ENCODE results near the gene CENPW. TPM values are rescaled to one million over a fixed set of nuclear protein-coding genes. Genes with fewer than 3 reads are reported as not detected.

CENPW gene
- total RNA-seq, 2 experiments from 2014 or later: 66.5 to 73.8 TPM

DNA sequence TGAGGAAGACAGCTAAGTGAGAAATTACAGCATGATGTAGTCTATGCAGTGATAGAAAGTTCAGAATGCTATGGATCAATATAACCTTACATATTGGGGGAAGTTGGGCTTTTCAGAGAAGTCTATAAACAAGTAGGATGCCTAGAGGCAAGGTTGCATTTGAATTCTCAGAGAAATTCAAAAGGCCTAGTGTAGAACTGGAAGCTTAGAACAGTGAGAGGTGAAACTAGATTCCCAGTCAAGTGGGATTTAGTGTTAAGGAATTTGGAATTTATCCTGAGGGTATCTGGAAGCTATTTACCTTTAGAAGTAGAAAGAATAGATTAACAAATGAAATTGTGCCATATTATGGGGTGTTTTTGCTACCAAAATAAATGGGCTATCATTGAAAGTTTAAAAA is 4.3 kb downstream of the CENPW start:
- no peak for ATAC-seq
- no peak overlapping the region for H3K27ac Mint-ChIP-seq
- H3K4me1 Mint-ChIP-seq: peaks cover 28% of the 10 kb centered on the region
- H3K36me3 Mint-ChIP-seq: peaks cover 7% of the 10 kb centered on the region
- H3K4me3 Mint-ChIP-seq: no peak overlapping the region
- no peaks in the 10 kb centered on the region for H3K9me3 Mint-ChIP-seq (ENCODE audit: low read depth)
- CTCF ChIA-PET: no interaction called here
- no peak for DNase-seq
- no peaks in the 10 kb centered on the region for H3K27me3 Mint-ChIP-seq

DNA sequence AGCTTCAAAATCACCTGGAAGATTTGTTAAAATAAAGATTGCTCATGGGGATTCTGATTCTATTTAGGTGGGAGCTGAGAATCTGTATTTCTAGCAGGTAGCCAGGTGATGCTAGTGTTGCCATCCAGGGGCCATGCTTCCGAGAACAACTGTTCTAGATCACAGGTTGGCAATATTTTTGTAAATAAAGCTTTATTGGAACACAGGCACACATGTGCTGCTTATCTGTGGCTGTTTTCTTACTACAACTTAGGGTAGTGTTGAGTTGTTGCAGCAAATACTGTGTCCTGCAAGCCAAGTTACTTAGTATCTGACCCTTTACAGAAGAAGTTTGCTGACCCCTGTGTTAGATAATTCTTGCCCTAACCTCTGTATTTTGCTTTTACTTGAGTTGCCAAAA is 12.0 kb downstream of the CENPW start:
- no peaks in the 10 kb centered on the region for H3K27me3 Mint-ChIP-seq
- CTCF ChIA-PET: interaction anchor here (0.9 kb wide), 1 partner anchor 9 kb away, joined by 3 read pairs; no protein-coding TSS in a partner anchor

DNA sequence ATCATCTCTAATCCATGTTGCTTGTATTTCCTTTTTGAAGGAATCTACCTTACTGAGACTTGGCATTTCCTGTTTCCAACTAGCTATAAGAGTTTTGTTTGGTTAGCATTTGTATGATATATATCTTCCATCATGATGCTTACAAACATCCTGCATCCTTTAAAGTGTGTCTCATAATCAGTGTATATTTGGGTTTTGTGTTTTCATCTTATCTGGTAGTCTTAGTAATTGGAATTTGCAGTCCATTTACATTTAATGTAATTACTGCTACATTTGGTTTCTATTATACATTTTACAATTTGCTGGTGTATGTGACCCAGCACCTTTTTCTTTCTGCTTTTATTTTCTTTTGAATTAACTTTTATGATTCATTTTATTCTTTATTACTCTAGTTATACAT is 12.6 kb downstream of the CENPW start:
- H3K27ac Mint-ChIP-seq: no peak overlapping the region
- CTCF ChIA-PET: interaction anchor here (0.9 kb wide), 1 partner anchor 8 kb away, joined by 3 read pairs; no protein-coding TSS in a partner anchor
- no peaks in the 10 kb centered on the region for H3K27me3 Mint-ChIP-seq
- H3K9me3 Mint-ChIP-seq (ENCODE audit: low read depth): no peaks in the 10 kb centered on the region
- DNase-seq (no peak), ATAC-seq (no peak)
- H3K36me3 Mint-ChIP-seq: peaks cover 11% of the 10 kb centered on the region
- peaks cover 7% of the 10 kb centered on the region for H3K4me1 Mint-ChIP-seq
- no peak overlapping the region for H3K4me3 Mint-ChIP-seq

More for the DNA sequence above, 12.0 kb downstream of the CENPW start:
- Mint-ChIP-seq H3K36me3 (peaks cover 12% of the 10 kb centered on the region), H3K4me3 (no peak overlapping the region), H3K27ac (no peak overlapping the region), H3K4me1 (peaks cover 7% of the 10 kb centered on the region), H3K9me3 (ENCODE audit: low read depth) (no peaks in the 10 kb centered on the region)
- no peak for DNase-seq
- ATAC-seq: no peak

DNA sequence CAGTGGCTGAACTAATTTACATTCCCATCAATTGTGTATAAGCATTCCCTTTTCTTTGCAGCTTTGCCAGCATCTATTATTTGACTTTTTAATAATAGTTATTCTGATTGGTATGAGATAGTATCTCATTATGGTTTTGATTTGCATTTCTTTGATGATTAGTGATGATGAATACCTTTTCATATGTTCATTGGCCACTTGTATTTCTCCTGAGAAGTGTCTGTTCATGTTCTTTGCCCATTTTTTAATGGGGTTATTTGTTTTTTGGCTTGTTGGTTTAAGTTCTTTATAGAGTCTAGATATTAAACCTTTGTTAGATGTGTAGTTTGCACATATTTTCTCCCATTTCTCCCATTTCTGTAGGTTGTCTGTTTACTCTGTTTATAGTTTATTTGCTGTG is 16.6 kb downstream of the CENPW start:
- Mint-ChIP-seq H3K36me3 (peaks cover 21% of the 10 kb centered on the region), H3K27me3 (no peaks in the 10 kb centered on the region), H3K4me3 (no peak overlapping the region), H3K27ac (no peak overlapping the region), H3K4me1 (peaks cover 7% of the 10 kb centered on the region), H3K9me3 (ENCODE audit: low read depth) (peaks cover 3% of the 10 kb centered on the region)
- no peak for DNase-seq
- CTCF ChIA-PET: no interaction called here
- ATAC-seq: no peak

DNA sequence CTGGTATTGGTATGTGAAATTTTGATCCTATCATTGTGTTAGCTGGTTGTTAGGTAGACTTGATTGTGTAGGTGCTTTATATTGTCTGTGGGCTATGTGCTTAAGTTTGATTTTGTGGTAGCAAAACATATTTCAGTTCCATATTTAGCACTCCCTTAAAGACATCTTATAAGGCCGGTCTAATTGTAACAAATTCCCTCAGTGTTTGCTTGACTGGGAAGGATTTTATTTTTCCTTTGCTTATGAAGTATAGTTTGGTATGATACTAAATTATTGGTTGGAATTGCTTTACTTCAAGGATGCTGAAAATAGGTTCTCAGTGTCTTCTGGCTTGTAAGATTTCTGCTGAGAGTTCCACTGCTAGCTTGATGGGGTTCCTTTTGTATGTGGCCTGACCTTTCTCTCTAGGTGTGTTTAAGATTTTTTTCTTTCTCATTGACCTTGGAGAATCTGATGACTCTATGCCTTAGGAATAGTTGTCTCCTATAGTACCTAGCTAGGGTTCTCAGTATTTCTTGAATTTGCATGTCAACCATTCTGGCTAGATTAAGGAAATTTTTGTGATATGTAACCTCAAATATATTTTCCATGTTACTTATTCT is 20.1 kb downstream of the CENPW start:
- CTCF ChIA-PET: interaction anchor here (1.1 to 1.3 kb wide), 3 partner anchors 8 to 830 kb away, joined by 3 to 5 read pairs (median 3); partner anchors contain the start of gene CENPW

DNA sequence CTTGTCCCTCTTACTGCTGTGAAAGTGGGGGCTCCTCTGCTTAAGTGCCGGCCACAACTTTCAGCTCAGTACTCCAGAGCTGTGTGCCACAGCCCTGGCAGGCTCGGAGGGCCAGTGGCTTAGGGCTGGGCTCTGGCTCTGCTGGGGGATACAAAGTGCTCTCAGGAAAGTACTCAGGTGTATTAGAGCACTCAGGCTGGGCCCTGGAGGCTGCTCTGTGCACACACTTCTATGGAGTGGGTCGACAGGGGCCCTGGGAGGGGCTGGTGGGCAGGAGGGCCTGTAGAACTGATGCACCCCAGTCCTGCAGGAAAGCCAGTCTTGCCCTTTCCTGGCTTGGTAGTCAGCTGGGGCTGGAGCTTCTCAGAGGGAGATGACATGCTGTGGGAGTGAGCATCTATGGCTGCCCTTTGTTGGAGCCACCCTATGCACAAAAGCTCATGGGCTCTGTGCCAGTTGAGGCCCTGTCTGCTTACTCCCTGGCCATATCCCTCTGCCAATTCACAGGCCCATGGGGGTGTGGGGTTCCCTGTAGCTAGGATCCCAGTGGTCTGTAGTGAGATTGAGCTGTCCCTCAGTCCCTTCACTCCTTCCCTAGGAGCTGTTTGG is 22.0 kb downstream of the CENPW start:
- Mint-ChIP-seq H3K36me3 (peaks cover 19% of the 10 kb centered on the region), H3K9me3 (ENCODE audit: low read depth) (peaks cover 3% of the 10 kb centered on the region), H3K4me3 (no peak overlapping the region), H3K27ac (no peak overlapping the region), H3K27me3 (no peaks in the 10 kb centered on the region), H3K4me1 (no peaks in the 10 kb centered on the region)
- ATAC-seq (no peak), DNase-seq (no peak)
- CTCF ChIA-PET: interaction anchor here (1.1 to 1.2 kb wide), 3 partner anchors 13 to 21 kb away, joined by 3 to 5 read pairs (median 3); no protein-coding TSS in a partner anchor

More for the DNA sequence above, 20.1 kb downstream of the CENPW start:
- peaks cover 21% of the 10 kb centered on the region for H3K36me3 Mint-ChIP-seq
- H3K27me3 Mint-ChIP-seq: no peaks in the 10 kb centered on the region
- ATAC-seq: no peak
- H3K27ac Mint-ChIP-seq: no peak overlapping the region
- no peak overlapping the region for H3K4me3 Mint-ChIP-seq
- peaks cover 3% of the 10 kb centered on the region for H3K9me3 Mint-ChIP-seq (ENCODE audit: low read depth)
- no peaks in the 10 kb centered on the region for H3K4me1 Mint-ChIP-seq
- no peak for DNase-seq

DNA sequence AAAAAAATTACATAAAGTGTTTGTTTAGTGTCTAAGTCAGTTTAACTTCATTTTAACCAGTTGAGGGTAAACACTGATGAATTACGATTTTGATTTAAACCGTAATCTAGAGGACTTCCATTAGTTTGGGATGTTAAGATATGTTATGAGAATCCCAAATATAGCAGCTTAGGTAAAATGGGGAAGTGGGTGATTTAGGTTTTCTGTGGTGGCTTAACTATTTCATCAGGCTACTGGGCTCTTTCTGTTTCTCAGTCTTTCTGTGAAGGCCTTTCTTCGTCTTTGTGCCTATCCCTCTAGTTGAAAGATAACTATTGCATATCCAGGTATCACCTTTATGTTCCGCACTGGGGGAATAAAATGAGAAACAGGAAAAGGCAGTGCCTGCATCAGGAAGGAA is 27.9 kb downstream of the CENPW start:
- no peak for DNase-seq
- H3K4me3 Mint-ChIP-seq: no peak overlapping the region
- no peaks in the 10 kb centered on the region for H3K27me3 Mint-ChIP-seq
- H3K27ac Mint-ChIP-seq: no peak overlapping the region
- H3K4me1 Mint-ChIP-seq: no peaks in the 10 kb centered on the region
- CTCF ChIA-PET: no interaction called here
- H3K36me3 Mint-ChIP-seq: peaks cover 3% of the 10 kb centered on the region
- no peaks in the 10 kb centered on the region for H3K9me3 Mint-ChIP-seq (ENCODE audit: low read depth)
- no peak for ATAC-seq

DNA sequence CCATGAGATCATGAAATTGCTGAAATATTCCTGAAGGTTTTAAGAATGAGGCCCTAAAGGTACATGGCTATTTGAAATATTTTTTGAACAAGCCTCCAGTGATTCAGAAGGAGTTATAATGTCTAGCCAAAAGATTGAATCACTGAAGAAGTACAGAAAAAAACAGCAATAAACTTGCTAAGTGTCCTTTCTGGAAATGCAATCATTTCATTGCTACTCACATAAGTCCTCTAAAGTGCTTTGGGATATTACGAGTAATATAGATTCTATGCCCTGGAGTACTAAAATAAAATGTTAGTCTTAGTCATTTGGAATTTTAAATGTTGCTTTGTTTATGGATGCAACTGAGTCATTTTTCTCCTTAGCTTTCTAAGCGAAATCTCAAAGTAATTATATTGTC is 32.7 kb downstream of the CENPW start:
- no peaks in the 10 kb centered on the region for H3K9me3 Mint-ChIP-seq (ENCODE audit: low read depth)
- ATAC-seq (no peak), DNase-seq (no peak)
- CTCF ChIA-PET: no interaction called here
- no peak overlapping the region for H3K27ac Mint-ChIP-seq
- H3K36me3 Mint-ChIP-seq: no peaks in the 10 kb centered on the region
- H3K27me3 Mint-ChIP-seq: no peaks in the 10 kb centered on the region
- H3K4me1 Mint-ChIP-seq: no peaks in the 10 kb centered on the region
- no peak overlapping the region for H3K4me3 Mint-ChIP-seq

DNA sequence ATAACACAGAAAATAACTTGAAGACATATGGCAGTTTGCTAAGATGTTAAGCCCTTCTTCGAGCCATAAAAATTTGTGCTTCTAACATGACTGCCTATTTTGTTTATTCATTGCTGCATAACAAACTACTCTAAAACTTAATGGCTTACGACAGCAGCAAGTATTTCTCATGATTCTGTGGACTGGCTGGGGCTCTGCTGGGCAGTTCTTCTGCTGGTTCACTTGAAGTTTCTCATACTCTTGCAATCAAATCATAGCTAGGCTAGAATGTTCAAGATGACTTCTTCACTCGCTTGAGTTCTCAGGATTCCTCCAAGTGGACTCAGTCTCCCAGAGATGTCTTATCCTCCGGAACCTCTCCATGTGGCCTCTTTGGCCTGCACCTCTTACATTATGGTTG is 33.4 kb downstream of the CENPW start:
- CTCF ChIA-PET: no interaction called here
- no peaks in the 10 kb centered on the region for H3K36me3 Mint-ChIP-seq

DNA sequence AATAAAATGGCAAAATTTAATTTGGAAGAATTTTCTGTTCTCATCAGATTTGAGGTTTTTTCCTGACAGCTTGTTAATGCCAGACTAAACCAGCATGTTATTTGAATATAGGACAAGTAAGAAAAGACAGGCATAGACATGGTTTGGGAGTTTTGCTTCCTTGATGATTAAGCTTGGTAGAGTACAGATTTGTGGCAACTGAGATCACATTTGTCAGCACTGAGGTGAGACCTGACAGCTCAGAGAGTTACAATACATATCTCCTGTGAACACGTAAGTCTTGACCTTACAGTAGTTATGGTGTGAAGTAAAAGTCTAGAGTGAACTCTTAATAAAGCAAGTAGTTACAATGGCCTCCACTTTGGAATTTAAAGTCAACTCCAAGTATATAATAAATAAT is 34.5 kb downstream of the CENPW start:
- DNase-seq (no peak), ATAC-seq (no peak)
- Mint-ChIP-seq H3K9me3 (ENCODE audit: low read depth) (no peaks in the 10 kb centered on the region), H3K36me3 (no peaks in the 10 kb centered on the region), H3K4me1 (no peaks in the 10 kb centered on the region), H3K4me3 (no peak overlapping the region), H3K27me3 (no peaks in the 10 kb centered on the region), H3K27ac (no peak overlapping the region)
- CTCF ChIA-PET: interaction anchor here (1.6 kb wide), 1 partner anchor 13 kb away, joined by 5 read pairs; no protein-coding TSS in a partner anchor

More for the DNA sequence above, 33.4 kb downstream of the CENPW start:
- DNase-seq (no peak), ATAC-seq (no peak)
- Mint-ChIP-seq H3K4me1 (no peaks in the 10 kb centered on the region), H3K4me3 (no peak overlapping the region), H3K27ac (no peak overlapping the region), H3K27me3 (no peaks in the 10 kb centered on the region), H3K9me3 (ENCODE audit: low read depth) (no peaks in the 10 kb centered on the region)

DNA sequence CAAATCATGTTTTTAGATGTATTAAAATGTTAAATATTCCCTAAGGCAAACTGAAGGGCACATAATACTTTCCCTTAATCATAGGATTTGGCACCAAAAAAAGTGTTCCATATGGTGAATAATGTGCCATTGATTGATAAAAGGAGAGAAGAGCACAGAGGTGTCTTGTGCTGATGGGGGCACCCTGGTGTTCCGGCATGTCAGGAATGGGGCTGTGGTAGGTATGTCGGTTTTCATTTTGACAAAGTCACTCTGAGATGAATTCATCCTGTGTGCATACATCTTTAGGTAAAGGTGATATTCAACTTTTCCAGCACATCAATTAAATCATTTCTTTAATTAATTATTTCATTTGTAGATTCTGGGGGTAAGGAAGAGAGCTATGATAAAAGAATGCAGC is 36.8 kb downstream of the CENPW start:
- ATAC-seq: no peak
- DNase-seq: no peak
- H3K36me3 Mint-ChIP-seq: no peaks in the 10 kb centered on the region
- H3K27me3 Mint-ChIP-seq: no peaks in the 10 kb centered on the region
- peaks cover 5% of the 10 kb centered on the region for H3K9me3 Mint-ChIP-seq (ENCODE audit: low read depth)
- H3K4me3 Mint-ChIP-seq: no peak overlapping the region
- H3K27ac Mint-ChIP-seq: no peak overlapping the region
- no peaks in the 10 kb centered on the region for H3K4me1 Mint-ChIP-seq
- CTCF ChIA-PET: no interaction called here

DNA sequence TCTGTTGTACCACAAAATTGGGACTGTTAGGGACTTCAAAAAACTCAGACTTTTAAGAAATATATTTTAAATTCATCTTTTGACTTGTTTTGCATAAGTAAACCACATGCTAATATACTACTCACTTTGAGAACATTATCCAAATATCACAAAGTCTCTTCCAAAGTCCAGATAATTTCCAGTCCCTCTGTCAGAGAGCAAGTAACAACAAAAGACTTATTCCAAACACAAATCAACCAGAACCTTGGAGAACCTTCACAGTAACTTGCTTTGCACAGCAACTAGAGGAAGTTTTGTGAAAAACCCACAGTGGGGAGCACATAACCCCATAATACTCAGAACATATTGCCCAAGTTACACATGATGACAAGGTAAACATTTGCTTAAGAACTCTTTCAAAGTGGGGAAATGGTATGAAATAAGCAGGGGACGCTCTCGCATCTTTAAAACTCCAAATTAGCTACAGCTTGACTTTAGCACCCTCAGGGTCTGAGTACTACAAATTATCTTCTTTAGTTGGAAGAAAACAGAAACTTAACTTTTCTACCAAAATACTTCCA is 37.8 kb downstream of the CENPW start:
- H3K4me3 Mint-ChIP-seq: no peak overlapping the region
- H3K4me1 Mint-ChIP-seq: no peaks in the 10 kb centered on the region
- peaks cover 5% of the 10 kb centered on the region for H3K9me3 Mint-ChIP-seq (ENCODE audit: low read depth)
- H3K36me3 Mint-ChIP-seq: no peaks in the 10 kb centered on the region
- no peak overlapping the region for H3K27ac Mint-ChIP-seq
- ATAC-seq (no peak), DNase-seq (no peak)
- no peaks in the 10 kb centered on the region for H3K27me3 Mint-ChIP-seq
- CTCF ChIA-PET: no interaction called here

DNA sequence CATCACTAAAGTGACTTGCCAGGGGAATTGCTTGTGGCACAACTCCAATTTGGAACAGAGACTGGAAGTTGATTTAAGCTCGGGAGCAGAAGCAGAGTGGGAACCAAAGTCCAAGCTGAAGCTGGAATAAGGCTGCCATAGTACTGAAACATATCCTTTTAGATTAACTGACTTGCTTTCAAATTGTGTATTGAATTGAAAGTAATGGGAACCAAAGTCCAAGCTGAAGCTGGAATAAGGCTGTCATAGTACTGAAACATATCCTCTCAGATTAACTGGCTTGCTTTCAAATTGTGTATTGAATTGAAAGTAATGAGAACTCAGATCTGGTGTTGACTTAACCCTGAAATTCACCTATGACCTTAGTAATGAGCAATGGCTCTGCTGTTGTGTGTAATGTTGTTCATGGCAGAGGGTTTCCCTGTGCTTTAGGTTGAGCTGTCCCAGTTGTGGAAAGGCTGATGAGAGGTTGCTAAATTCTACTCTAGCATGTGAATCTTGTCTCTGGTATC is 40.2 kb downstream of the CENPW start:
- Mint-ChIP-seq H3K27ac (no peak overlapping the region), H3K4me3 (no peak overlapping the region), H3K36me3 (no peaks in the 10 kb centered on the region), H3K27me3 (no peaks in the 10 kb centered on the region), H3K9me3 (ENCODE audit: low read depth) (peaks cover 11% of the 10 kb centered on the region), H3K4me1 (no peaks in the 10 kb centered on the region)
- ATAC-seq (no peak), DNase-seq (no peak)
- CTCF ChIA-PET: no interaction called here

DNA sequence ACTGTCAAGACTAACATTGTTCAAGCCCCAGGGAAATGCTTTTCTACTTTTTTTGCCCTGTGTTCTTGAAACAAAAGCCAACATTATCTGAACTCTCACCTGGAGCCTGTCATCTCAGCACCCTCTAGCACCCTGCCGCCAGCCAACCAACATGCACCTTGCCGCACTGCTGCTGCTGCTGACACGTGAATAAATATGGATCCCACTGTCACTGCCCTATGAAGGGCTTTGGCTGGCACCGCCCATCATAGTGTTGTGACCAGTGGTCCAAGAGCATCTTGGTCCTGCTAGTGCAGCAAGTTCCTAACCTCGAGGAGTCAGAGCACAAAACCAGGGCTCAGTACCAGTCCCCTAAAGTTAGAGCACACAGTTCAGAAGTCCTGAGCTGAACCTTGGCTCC is 41.6 kb downstream of the CENPW start:
- Mint-ChIP-seq H3K27me3 (no peaks in the 10 kb centered on the region), H3K4me3 (no peak overlapping the region), H3K4me1 (no peaks in the 10 kb centered on the region), H3K27ac (no peak overlapping the region), H3K36me3 (no peaks in the 10 kb centered on the region), H3K9me3 (ENCODE audit: low read depth) (peaks cover 11% of the 10 kb centered on the region)
- DNase-seq: no peak
- CTCF ChIA-PET: no interaction called here
- ATAC-seq: no peak
